Transverse colon (tissue), 4 donors: ENCODE data around the gene TRPM3.

Experiments
- CTCF ChIP-seq, 5 experiments: fragments of 200-600 bp in 3 of 5; fragments of 450-650 bp in 2 of 5; sonication (generic) in 3 of 5; IDR thresholded peaks; 1 replicate in 2 of 5; 2 replicates in 3 of 5; pipeline ENCODE4 v1.5.1; 2016 to 2017; ENCODE audit warnings: antibody characterized with exemption in 5 of 5, inconsistent platforms in 3 of 5, mild to moderate bottlenecking in 2 of 5, moderate library complexity in 1 of 5
- POLR2AphosphoS5 ChIP-seq, 3 donors: sonication (generic); formaldehyde crosslinking; IDR thresholded peaks; one replicate each; pipeline ENCODE4 v1.6.1; 2016; ENCODE audit warnings: antibody characterized with exemption in 3 of 3

- TF ChIP-seq CTCF (IDR thresholded peaks at IDR 0.05) (no peak), POLR2AphosphoS5 (IDR thresholded peaks at IDR 0.05) (no peak)
These were observed 320.1 kb downstream of the TRPM3 start for GRCh38 chr9:70801181-70801829.
